HEK293 (cell line): ENCODE results near the gene PSORS1C1.

Experiments
- CTCF ChIA-PET: fragments of 350-600 bp; formaldehyde crosslinking; extraction: SDS; loops from one replicate; lab custom pipeline; 2021; ENCODE audit warnings: antibody characterized with exemption; lab: Yijun Ruan, JAX
- POLR2A ChIA-PET: fragments of 300-600 bp; formaldehyde crosslinking; extraction: SDS; loops from one replicate; lab custom pipeline; 2020; ENCODE audit warnings: antibody characterized with exemption, inconsistent platforms; lab: Yijun Ruan, JAX
- H3K27ac ChIP-seq: fragments of 200-500 bp; sonication (Bioruptor generic); 2 replicates; pipeline ENCODE4 v1.5.1; 2014; ENCODE audit warnings: low read depth, low read length, control low read depth, inconsistent platforms; ENCODE audit errors: extremely low read depth
- H3K36me3 ChIP-seq, 2 experiments: fragments of 200-500 bp in 1 of 2; sonication (Bioruptor generic) in 1 of 2; 1 replicate in 1 of 2; 2 replicates in 1 of 2; pipeline ENCODE4 v1.5.1; 2014 to 2017; ENCODE audit warnings: inconsistent platforms in 2 of 2, low read length in 2 of 2; ENCODE audit not compliant: control insufficient read depth in 2 of 2, insufficient read depth in 1 of 2
- H3K4me1 ChIP-seq: fragments of 200-500 bp; sonication (Bioruptor generic); 2 replicates; pipeline ENCODE4 v1.5.1; 2014; ENCODE audit warnings: mild to moderate bottlenecking, low read length, inconsistent platforms; ENCODE audit not compliant: control insufficient read depth, insufficient read depth
- H3K4me3 ChIP-seq: 2 replicates; pipeline ENCODE4 v1.5.1; 2011; ENCODE audit warnings: low read depth, mild to moderate bottlenecking, control low read depth, low read length, moderate library complexity
- H3K9me3 ChIP-seq: fragments of 200-500 bp; sonication (Bioruptor generic); 2 replicates; pipeline ENCODE4 v1.5.1; 2014; ENCODE audit warnings: low read depth, low read length, inconsistent platforms; ENCODE audit not compliant: control insufficient read depth, insufficient read depth
- EGR2 ChIP-seq: fragments of 450-650 bp; formaldehyde crosslinking; IDR thresholded peaks from 2 replicates; pipeline ENCODE4 v1.5.1; 2016; ENCODE audit warnings: low read depth, missing biosample characterization, missing genetic modification characterization
- GFI1B ChIP-seq: fragments of 450-650 bp; formaldehyde crosslinking; IDR thresholded peaks from 2 replicates; pipeline ENCODE4 v1.5.1; 2016; ENCODE audit warnings: missing biosample characterization, missing genetic modification characterization
- HOXD13 ChIP-seq: sonication (generic); formaldehyde crosslinking; IDR thresholded peaks from 2 replicates; pipeline ENCODE4 v1.8.0; 2022; ENCODE audit warnings: missing genetic modification reagents, borderline replicate concordance
- KLF16 ChIP-seq: fragments of 450-650 bp; formaldehyde crosslinking; IDR thresholded peaks from 2 replicates; pipeline ENCODE4 v1.5.1; 2017; ENCODE audit warnings: missing biosample characterization, missing genetic modification characterization
- KLF7 ChIP-seq: fragments of 450-650 bp; formaldehyde crosslinking; IDR thresholded peaks from 2 replicates; pipeline ENCODE4 v1.5.1; 2016; ENCODE audit warnings: missing biosample characterization, missing genetic modification characterization, borderline replicate concordance
- MYNN ChIP-seq: fragments of 450-650 bp; formaldehyde crosslinking; IDR thresholded peaks from 2 replicates; pipeline ENCODE4 v1.5.1; 2016; ENCODE audit warnings: missing biosample characterization, missing genetic modification characterization, borderline replicate concordance
- PRDM1 ChIP-seq: fragments of 450-650 bp; formaldehyde crosslinking; IDR thresholded peaks from 2 replicates; pipeline ENCODE4; 2016; ENCODE audit warnings: missing biosample characterization, missing genetic modification characterization
- SETDB1 ChIP-seq: IDR thresholded peaks from one replicate; pipeline ENCODE4 v1.6.1; 2017; ENCODE audit warnings: mild to moderate bottlenecking, low read length, moderate library complexity, mixed read lengths; ENCODE audit not compliant: insufficient read length
- SP2 ChIP-seq: fragments of 450-650 bp; formaldehyde crosslinking; IDR thresholded peaks from 2 replicates; pipeline ENCODE4 v1.5.1; 2016; ENCODE audit warnings: missing biosample characterization, missing genetic modification characterization
- ZBTB17 ChIP-seq: fragments of 450-650 bp; formaldehyde crosslinking; IDR thresholded peaks from 2 replicates; pipeline ENCODE4 v1.5.1; 2016; ENCODE audit warnings: missing biosample characterization, missing genetic modification characterization
- ZBTB21 ChIP-seq: fragments of 450-650 bp; formaldehyde crosslinking; IDR thresholded peaks from 2 replicates; pipeline ENCODE4 v1.5.1; 2017; ENCODE audit warnings: missing biosample characterization, missing genetic modification characterization
- ZBTB26 ChIP-seq: fragments of 450-650 bp; formaldehyde crosslinking; optimal IDR thresholded peaks from 2 replicates; pipeline ENCODE3; 2016; ENCODE audit warnings: missing biosample characterization, mild to moderate bottlenecking, missing genetic modification characterization
- ZBTB44 ChIP-seq: fragments of 450-650 bp; IDR thresholded peaks from 2 replicates; pipeline ENCODE4 v1.5.1; 2018; ENCODE audit warnings: missing biosample characterization, mild to moderate bottlenecking, missing genetic modification characterization
- ZBTB48 ChIP-seq: fragments of 450-650 bp; formaldehyde crosslinking; IDR thresholded peaks from 2 replicates; pipeline ENCODE4 v1.5.1; 2016; ENCODE audit warnings: missing biosample characterization, missing genetic modification characterization
- ZBTB8A ChIP-seq: fragments of 450-650 bp; formaldehyde crosslinking; IDR thresholded peaks from 2 replicates; pipeline ENCODE4 v1.5.1; 2016; ENCODE audit warnings: missing biosample characterization, missing genetic modification characterization
- ZEB2 ChIP-seq: fragments of 450-650 bp; formaldehyde crosslinking; IDR thresholded peaks from 2 replicates; pipeline ENCODE4 v1.5.1; 2016; ENCODE audit warnings: missing biosample characterization, missing genetic modification characterization
- ZFHX2 ChIP-seq: fragments of 450-650 bp; formaldehyde crosslinking; conservative IDR thresholded peaks from 2 replicates; pipeline ENCODE4 v1.5.1; 2016; ENCODE audit warnings: missing biosample characterization, missing genetic modification characterization
- ZFP37 ChIP-seq: fragments of 450-650 bp; formaldehyde crosslinking; IDR thresholded peaks from 2 replicates; pipeline ENCODE4 v1.5.1; 2016; ENCODE audit warnings: missing biosample characterization, missing genetic modification characterization
- ZNF2 ChIP-seq: fragments of 450-650 bp; formaldehyde crosslinking; IDR thresholded peaks from 2 replicates; pipeline ENCODE4 v1.5.1; 2016; ENCODE audit warnings: missing biosample characterization, missing genetic modification characterization
- ZNF221 ChIP-seq: fragments of 450-650 bp; formaldehyde crosslinking; IDR thresholded peaks from 2 replicates; pipeline ENCODE4 v1.5.1; 2017; ENCODE audit warnings: missing biosample characterization, missing genetic modification characterization, borderline replicate concordance
- ZNF248 ChIP-seq: fragments of 450-650 bp; formaldehyde crosslinking; IDR thresholded peaks from 2 replicates; pipeline ENCODE4 v1.5.1; 2017; ENCODE audit warnings: missing biosample characterization, missing genetic modification characterization
- ZNF366 ChIP-seq: fragments of 450-650 bp; formaldehyde crosslinking; conservative IDR thresholded peaks from 2 replicates; pipeline ENCODE4 v1.5.1; 2016; ENCODE audit warnings: missing biosample characterization, missing genetic modification characterization
- ZNF398 ChIP-seq: fragments of 450-650 bp; formaldehyde crosslinking; IDR thresholded peaks from 2 replicates; pipeline ENCODE4 v1.5.1; 2017; ENCODE audit warnings: missing biosample characterization, missing genetic modification characterization
- ZNF660 ChIP-seq: fragments of 450-650 bp; IDR thresholded peaks from 2 replicates; pipeline ENCODE4 v1.5.1; 2018; ENCODE audit warnings: missing biosample characterization, mild to moderate bottlenecking, missing genetic modification characterization
- ZNF692 ChIP-seq: fragments of 450-650 bp; formaldehyde crosslinking; IDR thresholded peaks from 2 replicates; pipeline ENCODE4 v1.5.1; 2016; ENCODE audit warnings: missing biosample characterization, missing genetic modification characterization
- ZNF776 ChIP-seq: fragments of 450-650 bp; formaldehyde crosslinking; IDR thresholded peaks from 2 replicates; pipeline ENCODE4 v1.5.0; 2017; ENCODE audit warnings: missing biosample characterization, missing genetic modification characterization, borderline replicate concordance
- ZNF791 ChIP-seq: fragments of 450-650 bp; formaldehyde crosslinking; IDR thresholded peaks from 2 replicates; pipeline ENCODE4 v1.5.1; 2016; ENCODE audit warnings: missing biosample characterization, missing genetic modification characterization
- ZSCAN30 ChIP-seq: fragments of 450-650 bp; IDR thresholded peaks from 2 replicates; pipeline ENCODE4 v1.5.1; 2018; ENCODE audit warnings: missing biosample characterization, mild to moderate bottlenecking, missing genetic modification characterization, moderate library complexity

PSORS1C1 gene

GRCh38 chr6:31121131-31121790 is 6.7 kb downstream of the PSORS1C1 start:
- Histone ChIP-seq H3K9me3 (no peaks in the 10 kb centered on the region), H3K36me3 (no peaks in the 10 kb centered on the region), H3K4me3 (no peak overlapping the region), H3K27ac (no peak overlapping the region), H3K4me1 (peaks cover 10% of the 10 kb centered on the region)
- ChIA-PET CTCF (interaction anchor here (0.7 kb wide), 1 partner anchor 299 kb away, joined by 6 read pairs; no protein-coding TSS in a partner anchor), POLR2A (no interaction called here)
- TF ChIP-seq ZNF776 (no peak), ZNF248 (tag by site-specific recombination) (no peak), ZBTB17 (tag by site-specific recombination) (no peak), ZBTB8A (tag by site-specific recombination) (no peak), ZFP37 (tag by site-specific recombination) (no peak), ZBTB44 (no peak)

- H3K36me3 ChIP-seq: no peaks in the 10 kb centered on the region
- no peak overlapping the region for H3K4me3 ChIP-seq
- POLR2A ChIA-PET: no interaction called here
- CTCF ChIA-PET: interaction anchor here (1.0 to 11.3 kb wide), 3 partner anchors 36 to 244 kb away, joined by 3 to 100 read pairs (median 11); no protein-coding TSS in a partner anchor
- no peaks in the 10 kb centered on the region for H3K9me3 ChIP-seq
- H3K4me1 ChIP-seq: peaks cover 10% of the 10 kb centered on the region
- no peak overlapping the region for H3K27ac ChIP-seq
- TF ChIP-seq ZBTB48 (0 out of 2 replicates have a peak, but pooled peaks have one; percentile 20), ZEB2 (tag by site-specific recombination) (peak; percentile 49; the same call in 1 of the 2 replicates), ZNF398 (peak; percentile 32; the same call in 1 of the 2 replicates), ZNF692 (tag by site-specific recombination) (peak; percentile 56; the same call in 1 of the 2 replicates), ZSCAN30 (tag by site-specific recombination) (0 out of 2 replicates have a peak, but pooled peaks have one; percentile 22), EGR2 (tag by site-specific recombination) (peak; percentile 66), KLF16 (tag by site-specific recombination) (peak; percentile 63; the same call in 1 of the 2 replicates), ZNF791 (tag by site-specific recombination) (no peak), ZBTB21 (tag by site-specific recombination) (peak; percentile 46; the same call in 1 of the 2 replicates), SP2 (tag by site-specific recombination) (peak; percentile 4; the same call in 1 of the 2 replicates), PRDM1 (tag by site-specific recombination) (peak; percentile 66), ZFHX2 (tag by site-specific recombination) (peak; percentile 88), ZNF660 (tag by site-specific recombination) (peak; percentile 94), HOXD13 (no peak), SETDB1 (no peak), ZBTB17 (tag by site-specific recombination) (peak; percentile 64), ZBTB26 (peak; percentile 9), KLF7 (tag by site-specific recombination) (no peak), GFI1B (no peak), ZNF221 (no peak), MYNN (tag by site-specific recombination) (no peak), ZNF2 (no peak), ZNF366 (tag by site-specific recombination) (peak; percentile 59)
Measured at GRCh38 chr6:31122791-31123706, 8.4 kb downstream of the PSORS1C1 start.
